NCI-H1930 (cell line): ENCODE measurements around the gene EIF6.
"Not testable (repeated sequence)": the region's sequence is repeated elsewhere in the genome, so short reads cannot be mapped to it uniquely, and the experiment has no call there.

Source experiments
- DNase-seq, 2 experiments: peaks; one replicate each; lab custom pipeline; 2025; lab: John Stamatoyannopoulos, UW

The EIF6 gene

DNA sequence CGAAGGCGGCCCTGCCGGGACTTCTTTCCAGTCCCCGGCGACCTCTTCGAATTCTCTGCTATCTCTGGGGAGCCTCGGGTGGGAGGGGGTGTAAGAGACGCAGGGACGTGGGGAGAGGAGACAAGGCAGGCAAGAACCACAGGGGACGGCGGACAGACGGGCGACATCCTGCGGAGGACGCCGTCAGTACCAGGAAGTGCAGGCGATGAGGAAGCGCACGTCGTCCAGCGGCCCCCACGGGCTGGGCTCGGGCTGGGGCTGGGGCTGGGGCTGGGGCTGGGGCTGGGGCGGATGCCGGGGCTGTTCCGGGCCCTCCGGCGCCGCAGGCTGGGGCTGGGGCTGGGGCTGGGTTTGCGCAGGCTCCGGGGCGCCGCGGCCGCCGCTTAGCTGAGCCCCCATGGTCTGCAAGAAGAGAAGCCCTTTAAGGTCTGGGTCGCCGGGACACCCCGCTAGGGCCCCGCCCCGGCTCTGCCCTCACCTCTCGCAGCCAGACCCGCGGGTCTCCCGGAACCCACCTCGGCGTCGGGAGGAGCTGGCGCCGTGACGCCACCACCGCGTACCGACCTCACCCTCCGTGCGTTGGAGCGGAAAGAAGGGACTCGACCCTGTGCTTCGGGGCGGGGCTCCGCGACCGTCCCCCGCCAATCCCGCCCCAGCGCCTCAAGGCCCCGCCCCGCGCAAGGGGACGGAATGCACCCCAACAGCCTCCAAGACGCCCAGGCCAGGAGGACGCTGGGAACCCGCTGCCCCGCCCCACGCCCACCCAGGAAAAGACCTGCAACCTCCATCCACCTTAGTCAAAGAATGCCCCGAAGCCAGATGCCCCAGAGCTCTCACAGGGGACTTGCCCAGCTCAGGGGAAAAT lies 6.8 kb downstream of the EIF6 start, which contains the start of gene MMP24OS:
Gene MMP24OS, minus strand, starts transcription at position 592 of the 865 bp plus-strand sequence. Its CDS starts 193 bp downstream, at position 399.
- DNase-seq: peak; percentile 85 to 91

DNA sequence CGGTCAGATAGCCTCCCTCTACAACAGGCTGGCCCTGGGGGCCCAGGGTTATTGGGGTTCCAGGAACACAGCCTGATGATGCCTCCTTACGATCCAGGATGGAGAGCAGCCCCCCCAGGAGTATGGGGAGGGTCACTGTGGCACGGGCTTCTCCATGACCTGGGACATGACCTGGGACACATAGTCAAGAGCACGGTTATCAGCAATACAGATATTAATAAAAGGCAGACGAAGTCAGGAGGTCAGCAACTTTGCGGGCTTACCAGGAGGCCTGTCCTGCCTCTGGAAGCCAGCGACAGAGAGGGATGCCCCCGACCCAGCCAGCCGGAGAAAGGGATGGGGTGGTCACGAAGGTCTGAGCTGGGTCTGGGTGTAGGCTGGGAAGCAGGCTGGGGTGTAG lies 7.4 kb downstream of the EIF6 start:
- DNase-seq: no peak

DNA sequence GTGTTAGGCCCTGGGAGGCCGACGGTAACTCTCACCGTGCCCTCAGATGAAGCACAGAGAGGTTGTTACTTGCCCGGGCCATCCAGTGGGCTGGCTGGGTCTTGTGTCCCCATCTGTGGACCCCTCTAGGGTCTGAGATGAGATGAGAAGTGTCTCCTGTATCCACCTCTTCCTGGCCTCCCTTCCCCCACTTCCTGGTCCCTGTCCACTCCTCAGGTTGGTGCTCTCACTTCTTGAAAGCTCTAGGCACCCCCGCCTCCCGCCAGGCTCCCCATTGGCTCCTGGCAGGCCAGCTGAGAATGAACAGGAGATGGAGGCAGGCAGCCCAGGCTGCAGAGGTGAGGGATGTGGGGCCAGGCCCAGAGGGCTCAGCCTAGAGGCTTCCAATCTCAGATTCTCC lies 8.2 kb downstream of the EIF6 start:
- no peak for DNase-seq

DNA sequence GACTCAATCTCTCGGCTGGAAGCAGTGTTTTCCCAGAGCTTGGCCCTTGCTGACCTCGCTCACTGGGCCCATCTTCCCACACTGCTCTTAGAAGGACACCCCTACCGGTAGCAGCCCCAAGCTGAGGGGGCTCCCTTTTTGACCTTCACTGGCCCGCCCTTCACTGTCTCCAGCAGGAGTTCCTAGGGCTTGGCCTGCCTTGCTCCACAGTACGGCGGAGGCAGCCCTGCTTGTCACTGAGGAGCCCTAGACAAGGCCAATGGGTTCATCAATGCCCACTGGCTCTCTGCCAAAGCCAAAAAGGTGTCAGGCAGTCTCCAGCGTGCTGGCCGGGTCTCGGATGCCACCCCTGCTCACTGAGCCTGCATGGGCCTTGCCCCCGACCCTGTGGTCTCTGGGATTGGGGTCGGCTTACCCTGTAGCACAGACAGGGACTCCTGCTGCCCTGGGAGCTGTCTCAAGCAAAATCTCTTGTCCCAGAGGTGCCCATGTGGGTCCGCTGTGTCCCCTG lies 8.8 kb downstream of the EIF6 start:
- no peak for DNase-seq

DNA sequence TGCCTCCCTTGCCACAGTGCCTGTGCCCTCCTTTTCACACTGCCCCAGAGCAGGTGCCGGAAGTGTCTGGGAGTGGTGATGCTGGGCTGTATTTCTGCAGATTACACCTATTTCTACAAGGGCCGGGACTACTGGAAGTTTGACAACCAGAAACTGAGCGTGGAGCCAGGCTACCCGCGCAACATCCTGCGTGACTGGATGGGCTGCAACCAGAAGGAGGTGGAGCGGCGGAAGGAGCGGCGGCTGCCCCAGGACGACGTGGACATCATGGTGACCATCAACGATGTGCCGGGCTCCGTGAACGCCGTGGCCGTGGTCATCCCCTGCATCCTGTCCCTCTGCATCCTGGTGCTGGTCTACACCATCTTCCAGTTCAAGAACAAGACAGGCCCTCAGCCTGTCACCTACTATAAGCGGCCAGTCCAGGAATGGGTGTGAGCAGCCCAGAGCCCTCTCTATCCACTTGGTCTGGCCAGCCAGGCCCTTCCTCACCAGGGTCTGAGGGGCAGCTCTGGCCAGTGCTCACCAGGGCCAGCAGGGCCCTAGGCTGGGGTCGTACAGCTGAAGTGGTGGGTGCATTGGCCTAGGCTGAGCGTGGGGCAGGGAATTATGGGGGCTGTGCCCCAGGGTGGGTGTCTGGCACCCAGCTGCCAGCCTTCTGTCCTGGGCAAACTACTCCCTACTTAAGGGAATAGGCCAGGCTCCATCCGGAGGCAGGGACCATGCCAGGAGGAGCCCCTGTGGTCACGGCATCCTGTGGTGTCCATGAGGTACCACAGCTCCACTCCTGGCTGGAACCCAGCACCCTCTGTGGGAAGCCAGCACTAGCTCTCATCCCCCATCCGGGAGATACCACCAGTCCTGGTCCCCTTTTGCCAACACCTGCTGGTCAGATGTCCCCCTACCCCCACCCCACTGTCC lies 10.1 kb downstream of the EIF6 start:
- no peak for DNase-seq

DNA sequence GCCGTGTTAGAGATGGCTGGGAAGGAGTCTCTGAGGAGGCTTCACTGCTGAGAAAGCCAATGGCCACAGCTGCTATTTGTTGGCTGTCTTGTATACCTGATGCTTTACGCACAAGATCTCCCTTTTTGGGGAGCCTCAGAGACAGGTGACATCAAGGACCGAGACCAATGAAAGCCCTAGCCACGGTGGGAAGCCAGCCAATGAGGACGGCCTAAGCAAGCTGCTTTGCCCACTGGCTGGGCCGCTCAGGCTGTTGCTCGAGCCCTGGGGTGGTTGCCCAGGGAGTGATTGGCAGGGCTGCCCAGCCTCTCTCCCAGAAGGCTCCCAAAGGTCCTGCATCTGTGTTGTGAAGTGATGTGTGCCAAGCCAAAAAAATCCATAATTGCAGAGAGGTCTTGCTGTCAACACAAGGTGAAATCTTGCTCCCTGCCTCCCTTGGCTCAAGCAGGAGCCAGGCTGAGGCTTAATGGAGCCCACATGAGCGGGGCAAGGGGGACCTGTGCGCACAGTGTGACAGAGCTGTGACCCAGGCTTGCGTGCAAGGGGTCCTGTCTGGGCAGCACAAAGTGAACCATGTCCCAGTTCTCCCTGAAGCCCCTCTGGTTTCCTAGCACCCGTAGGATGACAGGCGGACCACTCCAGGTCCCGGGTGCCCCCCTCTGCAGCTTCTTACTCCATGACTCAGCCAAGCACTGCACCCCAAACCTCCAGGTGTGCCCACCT lies 11.0 kb downstream of the EIF6 start:
- no peak for DNase-seq

DNA sequence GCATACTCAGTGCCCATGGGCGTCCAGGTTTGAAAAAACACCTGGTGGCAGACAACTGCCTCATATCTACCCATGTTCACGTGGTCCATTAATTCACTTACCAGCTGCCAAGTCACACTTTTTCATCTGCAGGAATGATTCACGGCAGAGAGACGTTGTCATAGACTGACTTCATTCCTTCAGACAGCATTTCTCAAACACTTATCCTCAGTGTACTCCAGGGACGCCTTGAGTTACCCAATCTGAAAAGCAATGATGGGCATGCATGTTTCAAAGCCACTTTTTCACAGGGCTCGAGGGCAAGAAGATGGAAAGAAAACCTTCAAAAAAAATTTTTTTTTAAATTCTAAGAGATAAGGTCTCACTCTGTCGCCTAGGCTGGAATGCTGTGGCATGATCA lies 12.7 kb downstream of the EIF6 start:
- no peak for DNase-seq

DNA sequence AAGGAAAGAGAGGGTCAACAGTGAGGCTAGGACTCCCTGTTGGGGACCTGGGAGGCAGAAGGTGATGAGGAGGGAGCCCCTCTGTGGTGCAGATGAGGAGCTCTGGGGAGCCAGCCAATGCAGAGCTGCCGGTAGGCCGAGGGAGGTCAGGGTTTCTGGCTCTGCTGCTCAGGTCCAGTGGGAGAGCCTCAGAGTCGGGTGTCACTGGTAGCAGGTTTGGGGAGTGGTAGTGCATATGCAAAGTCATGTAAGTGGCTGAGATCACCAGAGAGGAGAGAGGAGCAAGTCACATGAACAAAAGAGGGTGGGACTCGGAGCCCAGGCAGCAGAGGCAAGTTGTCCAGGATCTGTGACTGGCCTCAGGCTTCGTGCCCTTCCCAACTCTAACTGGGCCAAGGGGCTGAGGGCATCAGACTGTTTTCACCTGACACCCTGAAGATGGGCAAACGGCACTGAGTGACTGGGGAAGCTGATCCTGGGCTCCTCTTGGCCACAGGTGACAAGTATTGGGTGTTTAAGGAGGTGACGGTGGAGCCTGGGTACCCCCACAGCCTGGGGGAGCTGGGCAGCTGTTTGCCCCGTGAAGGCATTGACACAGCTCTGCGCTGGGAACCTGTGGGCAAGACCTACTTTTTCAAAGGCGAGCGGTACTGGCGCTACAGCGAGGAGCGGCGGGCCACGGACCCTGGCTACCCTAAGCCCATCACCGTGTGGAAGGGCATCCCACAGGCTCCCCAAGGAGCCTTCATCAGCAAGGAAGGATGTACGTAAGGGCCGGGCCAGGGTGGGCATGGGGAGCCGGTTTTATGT lies 13.3 kb downstream of the EIF6 start:
- DNase-seq: no peak

DNA sequence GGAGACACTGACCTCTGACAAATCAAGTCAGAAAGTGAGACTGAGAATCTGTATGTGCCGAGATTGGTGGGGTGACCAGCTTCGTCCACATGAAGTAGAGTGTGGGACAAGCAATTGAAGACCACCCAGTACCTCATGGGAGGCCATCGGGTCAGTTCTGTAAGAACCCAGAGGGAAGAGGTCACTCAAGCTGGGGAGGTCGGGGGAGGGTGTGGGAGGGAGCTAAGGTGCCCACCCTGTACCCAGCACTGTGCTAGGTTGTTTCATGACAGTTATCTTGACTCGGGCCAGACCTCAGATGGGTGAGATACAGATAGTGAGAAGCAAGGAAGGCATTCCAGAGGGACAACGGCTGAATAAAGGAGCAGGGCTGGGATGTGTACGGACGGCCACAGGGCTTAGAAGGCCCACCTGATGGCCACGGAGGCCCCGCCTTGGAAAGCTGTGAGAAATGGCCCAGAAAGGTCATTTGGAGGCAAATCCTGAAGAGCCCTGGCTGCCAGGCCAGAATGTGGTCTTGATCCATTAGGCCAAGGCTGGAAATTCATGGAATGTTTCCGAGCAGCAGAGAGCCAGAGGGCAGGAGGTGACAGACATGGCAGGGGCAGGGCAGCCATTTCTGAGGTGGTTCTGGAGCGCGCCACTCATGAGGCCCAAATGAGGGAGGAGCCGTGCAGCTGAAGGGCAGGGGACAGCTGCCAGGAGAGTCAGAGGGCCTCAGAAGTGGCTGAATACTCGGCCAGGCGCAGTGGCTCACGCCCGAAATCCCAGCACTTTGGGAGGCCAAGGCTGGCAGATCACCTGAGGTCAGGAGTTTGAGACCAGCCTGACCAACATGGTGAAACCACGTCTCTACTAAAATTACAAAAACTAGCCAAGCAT lies 14.3 kb downstream of the EIF6 start:
- no peak for DNase-seq

DNA sequence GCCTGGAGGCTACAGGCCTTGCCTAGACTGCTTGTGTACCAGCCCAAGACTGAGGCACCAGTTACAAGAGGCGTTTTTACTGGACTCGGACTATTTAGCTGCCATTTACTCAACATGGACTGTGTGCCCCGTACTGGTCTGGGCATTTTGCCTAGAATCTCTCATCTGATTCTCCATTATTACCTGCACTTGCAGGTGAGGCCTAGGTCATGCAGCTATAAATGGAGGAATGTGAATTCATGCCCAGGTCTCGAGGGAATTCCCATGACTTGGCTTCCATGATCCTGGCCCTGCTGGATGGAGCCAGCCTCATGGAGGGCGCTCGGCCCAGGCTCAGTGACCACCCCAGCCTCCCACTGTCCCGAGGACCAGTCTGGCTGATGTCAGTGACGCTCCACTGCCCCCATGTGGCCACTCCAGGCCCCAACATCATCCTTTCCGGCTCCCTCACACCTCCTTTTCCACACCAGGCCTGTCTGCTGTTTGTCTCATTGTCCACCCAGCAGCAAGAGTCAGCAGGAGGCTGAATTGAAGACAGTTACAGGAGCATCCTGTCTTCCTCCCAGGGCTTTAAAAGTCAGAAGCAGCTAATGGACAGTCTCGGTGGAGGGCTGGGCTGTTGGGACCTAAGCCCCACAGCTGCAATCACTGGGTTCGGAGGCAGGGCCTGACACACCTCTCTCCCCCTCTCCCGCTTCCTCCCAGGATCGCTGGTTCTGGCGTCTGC lies 15.4 kb downstream of the EIF6 start:
- DNase-seq: peak; percentile 29 to 48

DNA sequence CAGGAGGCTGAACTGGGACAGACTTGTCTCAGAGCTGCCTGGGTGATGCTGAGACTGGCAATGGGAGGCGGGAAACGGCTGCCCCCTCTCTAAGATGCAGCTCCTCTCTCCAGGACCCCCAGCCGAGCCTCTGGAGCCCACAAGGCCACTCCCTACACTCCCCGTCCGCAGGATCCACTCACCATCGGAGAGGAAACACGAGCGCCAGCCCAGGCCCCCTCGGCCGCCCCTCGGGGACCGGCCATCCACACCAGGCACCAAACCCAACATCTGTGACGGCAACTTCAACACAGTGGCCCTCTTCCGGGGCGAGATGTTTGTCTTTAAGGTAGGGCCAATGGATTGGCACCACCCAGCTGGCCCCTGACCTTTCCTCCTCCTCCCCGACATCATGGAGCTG lies 17.5 kb downstream of the EIF6 start:
- no peak for DNase-seq

DNA sequence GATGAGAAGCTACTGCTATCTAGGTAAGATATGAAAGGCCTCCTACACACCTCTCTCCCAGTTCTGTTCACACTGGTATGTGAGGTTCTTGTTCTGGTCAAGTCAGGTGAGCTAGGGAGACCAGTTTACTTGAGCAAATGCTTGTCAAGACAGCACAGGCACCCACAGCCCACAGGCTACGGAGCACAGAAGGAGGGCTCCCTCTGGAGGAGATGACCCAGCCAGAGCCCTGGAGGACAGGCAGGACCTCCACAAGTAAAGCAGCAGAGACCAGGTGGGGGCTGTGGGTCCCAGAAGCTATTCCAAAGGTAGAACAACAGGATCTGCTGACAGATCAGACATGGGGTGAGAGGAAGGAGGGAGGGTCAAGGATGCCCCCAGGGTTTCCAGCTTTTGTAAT lies 19.8 kb downstream of the EIF6 start:
- no peak for DNase-seq

DNA sequence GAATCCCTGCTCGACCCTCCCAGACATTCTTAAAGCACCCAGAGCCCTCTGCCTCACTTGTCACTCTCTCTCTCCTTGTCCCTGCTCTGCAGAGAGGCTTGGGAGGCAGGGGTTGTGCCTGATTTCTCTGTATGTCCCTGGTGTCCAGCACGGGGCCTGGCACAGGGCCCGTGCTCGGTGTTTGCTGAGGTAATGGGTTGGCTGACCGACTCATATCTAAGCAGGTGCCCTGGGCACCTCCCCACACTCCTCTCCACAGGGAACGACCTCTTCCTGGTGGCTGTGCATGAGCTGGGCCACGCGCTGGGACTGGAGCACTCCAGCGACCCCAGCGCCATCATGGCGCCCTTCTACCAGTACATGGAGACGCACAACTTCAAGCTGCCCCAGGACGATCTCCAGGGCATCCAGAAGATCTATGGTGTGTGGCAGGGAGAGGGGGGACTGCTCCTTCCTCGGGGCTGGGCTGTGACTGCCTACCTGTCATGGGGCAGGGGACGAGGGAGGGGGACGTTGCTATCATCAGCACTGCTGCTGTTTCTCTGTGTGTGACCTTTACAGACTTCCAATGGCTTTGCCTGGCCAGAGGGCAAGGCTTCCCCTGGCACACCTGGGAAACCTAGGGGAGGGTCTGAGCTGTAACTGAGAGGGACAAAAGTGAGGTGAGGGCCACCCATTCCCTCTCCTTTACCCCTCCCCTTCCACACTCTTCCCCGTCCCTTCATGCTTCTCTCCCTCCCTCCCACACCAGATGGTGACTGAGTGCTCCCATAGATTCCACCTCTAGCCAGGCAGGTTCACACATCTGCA lies 20.8 kb downstream of the EIF6 start:
- no peak for DNase-seq

DNA sequence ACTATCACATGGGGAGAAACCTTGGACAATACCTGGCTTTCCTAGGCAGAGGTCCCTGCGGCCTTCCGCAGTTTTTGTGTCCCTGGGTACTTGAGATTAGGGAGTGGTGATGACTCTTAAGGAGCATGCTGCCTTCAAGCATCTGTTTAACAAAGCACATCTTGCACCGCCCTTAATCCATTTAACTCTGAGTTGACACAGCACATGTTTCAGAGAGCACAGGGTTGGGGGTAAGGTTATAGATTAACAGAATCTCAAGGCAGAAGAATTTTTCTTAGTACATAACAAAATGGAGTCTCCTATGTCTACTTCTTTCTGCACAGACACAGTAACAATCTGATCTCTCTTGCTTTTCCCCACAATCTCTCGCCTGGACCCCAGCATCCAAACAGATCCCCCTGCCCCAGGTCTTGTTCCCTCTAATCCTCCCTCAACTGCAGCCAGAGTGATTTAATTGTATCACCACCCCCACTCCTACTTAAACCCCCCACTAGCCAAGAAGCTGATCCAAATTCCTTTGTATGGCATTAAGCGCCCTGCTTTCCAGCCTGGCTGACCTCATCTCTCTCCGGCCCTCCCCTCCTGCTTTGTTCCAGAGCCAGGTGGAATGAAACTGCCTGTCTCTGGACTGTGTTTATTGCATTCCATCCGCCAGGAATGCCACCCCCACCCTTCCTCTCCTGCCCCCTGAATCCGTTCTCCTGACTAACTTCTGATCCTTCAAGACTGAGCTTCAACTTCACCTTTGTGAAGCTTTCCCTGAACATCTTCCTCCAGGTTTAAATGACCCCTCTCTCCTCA lies 21.6 kb downstream of the EIF6 start:
- not testable (repeated sequence) for DNase-seq

DNA sequence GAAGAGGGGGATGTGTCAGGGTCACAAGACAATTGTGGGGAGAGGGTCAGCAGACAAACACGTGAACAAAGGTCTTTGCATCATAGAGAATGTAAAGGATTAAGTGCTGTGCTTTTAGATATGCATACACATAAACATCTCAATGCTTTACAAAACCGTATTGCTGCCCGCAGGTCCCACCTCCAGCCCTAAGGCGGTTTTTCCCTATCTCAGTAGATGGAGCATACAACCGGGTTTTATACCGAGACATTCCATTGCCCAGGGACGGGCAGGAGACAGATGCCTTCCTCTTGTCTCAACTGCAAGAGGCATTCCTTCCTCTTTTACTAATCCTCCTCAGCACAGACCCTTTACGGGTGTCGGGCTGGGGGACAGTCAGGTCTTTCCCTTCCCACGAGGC lies 22.3 kb downstream of the EIF6 start:
- not testable (repeated sequence) for DNase-seq

DNA sequence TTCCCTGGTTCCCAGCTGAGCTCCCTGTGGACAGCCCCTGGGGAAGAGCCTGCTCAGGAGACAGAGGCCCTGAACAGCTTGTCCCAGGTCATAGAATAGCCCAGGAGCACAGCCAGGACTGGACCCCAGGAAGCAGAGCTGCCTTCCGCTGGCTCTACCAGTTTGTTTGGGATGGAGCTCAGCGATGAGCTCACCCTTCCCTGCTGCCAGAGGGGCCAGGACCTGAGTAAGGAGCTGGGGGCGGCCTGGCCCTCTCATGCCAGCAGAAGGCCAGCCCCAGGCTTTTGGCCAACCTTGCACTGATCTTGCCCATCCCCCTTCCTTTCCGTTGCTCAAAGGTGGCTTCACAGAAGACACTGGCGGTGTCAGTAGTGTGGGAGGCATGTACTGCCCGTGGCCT lies 24.1 kb downstream of the EIF6 start:
- DNase-seq: no peak

DNA sequence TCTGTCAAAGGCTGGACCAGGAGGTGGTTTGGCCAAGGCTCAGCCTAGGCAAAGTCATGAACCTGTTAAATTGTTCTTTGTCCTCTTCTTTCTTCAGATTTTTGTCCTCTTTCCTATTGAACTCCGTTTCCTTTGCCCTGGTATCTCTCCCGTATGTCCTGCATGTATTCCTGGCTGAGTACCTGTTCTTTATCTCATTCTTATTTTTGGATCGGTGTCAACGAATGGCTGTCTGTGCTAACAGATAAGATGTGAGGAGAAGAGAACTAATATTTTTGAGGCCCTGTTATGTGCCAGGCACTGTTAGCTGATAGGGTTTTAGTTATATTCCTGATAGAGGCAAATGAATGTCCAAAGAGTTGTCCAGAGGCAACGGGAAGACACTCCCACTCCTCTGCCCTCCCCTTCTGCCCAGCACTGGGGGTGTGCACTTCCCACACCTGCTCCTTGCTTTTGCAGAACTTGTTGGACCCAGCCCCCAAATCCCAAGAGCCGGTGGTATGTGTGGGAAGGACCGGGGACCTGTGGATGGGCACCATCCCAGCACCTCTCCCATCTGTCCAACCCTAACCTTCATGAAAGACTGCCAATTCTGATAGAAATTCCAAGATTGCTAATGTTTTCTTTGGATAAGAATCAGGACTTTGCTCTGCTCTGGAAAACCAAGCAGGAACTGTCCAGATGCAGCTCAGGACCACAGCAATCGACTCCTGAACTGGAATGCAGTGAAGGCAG lies 27.2 kb downstream of the EIF6 start:
- no peak for DNase-seq
